ENCODE results near the gene THBS4. TPM values are rescaled to one million over a fixed set of nuclear protein-coding genes. Genes with fewer than 3 reads are reported as not detected.
A peak's percentile ranks its signal among the peaks of the same experiment; 100 is the strongest.

Gene THBS4
- total and polyA plus RNA-seq, 12 donors: 41.1 to 180 (median 67.5) TPM

- H3K27ac ChIP-seq: peak overlapping the region in 9 of 10 donors; percentile 31 to 81 (median 53)
Observed at GRCh38 chr5:80069251-80069800, 34.2 kb downstream of the THBS4 start.

GRCh38 chr5:80069918-80070318 lies 34.8 kb downstream of the THBS4 start:
- WGBS, 2 donors: 45 to 47% methylated on average over 3 of the region's 3 CpGs
- TF ChIP-seq CTCF (IDR thresholded peaks at IDR 0.05): no peak
- H3K4me1 ChIP-seq: peaks cover 5 to 26% (median 17%) of the 10 kb centered on the region in 9 donors
- H3K9me3 ChIP-seq: no peaks in the 10 kb centered on the region
- H3K4me3 ChIP-seq: peak overlapping the region in 1 of 10 donors; percentile 10
- H3K27me3 ChIP-seq: no peaks in the 10 kb centered on the region
- ATAC-seq: peak; percentile 18 to 79 (median 74)
- peak overlapping the region; percentile 30 to 81 (median 53) for H3K27ac ChIP-seq
- intact Hi-C loops (cut with DNase I): loop anchor here in 1 of 10 donors (10.0 kb wide), 1 partner anchor 365 kb away; no protein-coding TSS in a partner anchor
- peaks cover 0 to 79% (median 4%) of the 10 kb centered on the region in 9 donors for H3K36me3 ChIP-seq
- DNase-seq: peak in 1 of 2 donors; percentile 34

More at GRCh38 chr5:80069251-80069800, 34.2 kb downstream of the THBS4 start:
- intact Hi-C loops (cut with DNase I): no loop called here
- Histone ChIP-seq H3K36me3 (peaks cover 0 to 78% (median 4%) of the 10 kb centered on the region in 9 donors), H3K9me3 (no peaks in the 10 kb centered on the region), H3K4me3 (no peak overlapping the region), H3K4me1 (peaks cover 5 to 26% (median 17%) of the 10 kb centered on the region in 9 donors), H3K27me3 (no peaks in the 10 kb centered on the region)
- WGBS, 2 donors: 41 to 54% methylated on average over 4 of the region's 4 CpGs
- no peak for DNase-seq
- ATAC-seq: no peak
- no peak for TF ChIP-seq CTCF (IDR thresholded peaks at IDR 0.05)

- DNase-seq (no peak), ATAC-seq (no peak)
- WGBS, 2 donors: 72 to 75% methylated on average over 10 of the region's 10 CpGs
- intact Hi-C loops (cut with DNase I): loop anchor here in 1 of 10 donors (10.0 kb wide), 1 partner anchor 366 kb away; no protein-coding TSS in a partner anchor
- no peak for TF ChIP-seq CTCF (IDR thresholded peaks at IDR 0.05)
- Histone ChIP-seq H3K36me3 (peaks cover 0 to 74% (median 4%) of the 10 kb centered on the region in 9 donors), H3K27ac (peak overlapping the region in 8 of 10 donors; percentile 37 to 81 (median 54)), H3K27me3 (no peaks in the 10 kb centered on the region), H3K4me3 (peak overlapping the region in 1 of 10 donors; percentile 10), H3K4me1 (peaks cover 5 to 26% (median 17%) of the 10 kb centered on the region in 9 donors), H3K9me3 (no peaks in the 10 kb centered on the region)
Observed at GRCh38 chr5:80070338-80071056, 35.3 kb downstream of the THBS4 start.

- intact Hi-C loops (cut with DNase I): loop anchor here in 1 of 10 donors (10.0 kb wide), 1 partner anchor 367 kb away; no protein-coding TSS in a partner anchor
- Histone ChIP-seq H3K27me3 (no peaks in the 10 kb centered on the region), H3K27ac (no peak overlapping the region), H3K4me1 (peaks cover 5 to 27% (median 17%) of the 10 kb centered on the region in 9 donors), H3K36me3 (peaks cover 0 to 67% (median 3%) of the 10 kb centered on the region in 9 donors), H3K9me3 (no peaks in the 10 kb centered on the region), H3K4me3 (no peak overlapping the region)
- DNase-seq (no peak), ATAC-seq (no peak)
- WGBS, 2 donors: 88 to 94% methylated on average over 2 of the region's 2 CpGs
- TF ChIP-seq CTCF (IDR thresholded peaks at IDR 0.05): no peak
Observed at GRCh38 chr5:80071510-80072021, 36.4 kb downstream of the THBS4 start.
